Neural cell (in vitro differentiated cells): ENCODE data around the gene ZNF770. TPM values are rescaled to one million over a fixed set of nuclear protein-coding genes. Genes with fewer than 3 reads are reported as not detected.
"Not testable (repeated sequence)": the region's sequence is repeated elsewhere in the genome, so short reads cannot be mapped to it uniquely, and the experiment has no call there.

Experiments
- H2AFZ ChIP-seq: fragments of 200-600, 300-800 bp; sonication (generic), shearing (Covaris generic); 2 replicates; pipeline ENCODE4 v1.6.0; 2014; ENCODE audit warnings: low read depth, mild to moderate bottlenecking, antibody characterized with exemption, low read length, moderate library complexity
- H3F3A ChIP-seq: fragments of 200-600 bp; shearing (Covaris generic); 2 replicates; pipeline ENCODE4 v1.6.1; 2016; ENCODE audit warnings: mild to moderate bottlenecking, moderate library complexity, mixed read lengths, antibody characterized with exemption, low read length; ENCODE audit not compliant: insufficient read depth, poor library complexity, severe bottlenecking
- H3K27ac ChIP-seq: fragments of 200-600, 300-800 bp; sonication (generic), shearing (Covaris generic); 2 replicates; pipeline ENCODE4 v1.5.1; 2014; ENCODE audit warnings: mild to moderate bottlenecking, low read length, moderate library complexity
- H3K27me3 ChIP-seq: fragments of 300-800, 200-600 bp; sonication (generic), shearing (Covaris generic); 2 replicates; pipeline ENCODE4 v1.6.0; 2014; ENCODE audit warnings: mild to moderate bottlenecking, low read depth, low read length, moderate library complexity; ENCODE audit not compliant: insufficient read depth
- H3K36me3 ChIP-seq: fragments of 300-800, 200-600 bp; sonication (generic), shearing (Covaris generic); 2 replicates; pipeline ENCODE4 v1.5.1; 2014; ENCODE audit warnings: mild to moderate bottlenecking, antibody characterized with exemption, low read length, moderate library complexity; ENCODE audit not compliant: insufficient read depth
- H3K4me2 ChIP-seq: fragments of 300-800, 200-600 bp; sonication (generic), shearing (Covaris generic); 2 replicates; pipeline ENCODE4 v1.6.0; 2014; ENCODE audit warnings: mild to moderate bottlenecking, low read length
- H3K4me3 ChIP-seq: fragments of 300-800, 200-600 bp; sonication (generic), shearing (Covaris generic); 2 replicates; pipeline ENCODE4 v1.5.1; 2014; ENCODE audit warnings: mild to moderate bottlenecking, low read length, moderate library complexity
- H3K79me2 ChIP-seq: fragments of 200-600 bp; shearing (Covaris generic); replicated peaks from 2 replicates; pipeline ENCODE4 v1.6.0; 2014; ENCODE audit warnings: mild to moderate bottlenecking, low read length, moderate library complexity; ENCODE audit not compliant: insufficient read depth
- H3K9ac ChIP-seq: fragments of 300-800, 200-600 bp; sonication (generic), shearing (Covaris generic); 2 replicates; pipeline ENCODE4 v1.6.1; 2016; ENCODE audit warnings: mild to moderate bottlenecking, low read length, mixed read lengths
- H3K9me2 ChIP-seq: fragments of 200-600 bp; shearing (Covaris generic); 2 replicates; pipeline ENCODE4 v1.6.1; 2016; ENCODE audit warnings: mild to moderate bottlenecking, low read length, mixed read lengths; ENCODE audit not compliant: insufficient read depth
- H3K9me3 ChIP-seq: fragments of 200-600, 300-800 bp; sonication (generic), shearing (Covaris generic); 2 replicates; pipeline ENCODE4 v1.6.1; 2016; ENCODE audit warnings: mild to moderate bottlenecking, mixed run types, low read length, moderate library complexity, mixed read lengths
- H4K20me1 ChIP-seq: fragments of 200-600 bp; shearing (Covaris generic); 2 replicates; pipeline ENCODE4 v1.6.1; 2016; ENCODE audit warnings: mild to moderate bottlenecking, mixed run types; ENCODE audit not compliant: insufficient read depth
- polyA plus RNA-seq: library from polyadenylated mRNA; depleted of rRNA; stranded (reverse); fragments of >200 nt; gene quantifications from 2 replicates; pipeline ENCODE4 v1.2.3, GENCODE V29; 2014
- TF ChIP-seq, protein P1 (sequence below): fragments of 450-650 bp; IDR thresholded peaks from 2 replicates; pipeline ENCODE4 v1.5.1; 2014; ENCODE audit warnings: antibody characterized with exemption, mild to moderate bottlenecking, moderate library complexity; ENCODE audit not compliant: poor library complexity, severe bottlenecking
- TF ChIP-seq, protein P2 (sequence below): IDR thresholded peaks from 2 replicates; pipeline ENCODE4 v1.6.1; 2012; ENCODE audit warnings: borderline replicate concordance

The ZNF770 gene
- polyA plus RNA-seq, 1 donor from 2014 or later: 18.9 TPM

DNA sequence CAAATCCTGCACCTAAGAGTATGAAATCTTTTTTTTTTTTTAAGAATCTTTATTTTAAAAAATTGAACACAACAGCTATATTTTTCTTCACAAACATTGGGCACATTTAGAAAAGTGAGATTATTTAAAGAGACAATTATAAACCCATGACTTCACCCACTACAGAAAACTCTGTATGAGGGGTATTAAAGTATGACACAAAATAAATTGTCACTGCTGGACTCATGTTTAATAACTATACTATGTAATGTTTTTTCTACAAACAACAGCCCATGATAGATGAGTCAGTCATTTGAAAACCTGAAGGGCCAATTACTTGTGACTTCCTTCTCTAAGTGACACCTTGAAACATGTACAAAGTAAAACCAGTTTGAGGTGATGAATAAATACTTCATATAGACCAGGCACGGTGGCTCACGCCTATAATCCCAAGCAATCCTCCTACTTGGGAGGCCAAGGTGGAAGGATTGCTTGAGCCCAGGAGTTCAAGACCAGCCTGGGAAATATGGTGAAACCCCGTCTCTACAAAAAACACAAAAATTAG, 54.6 kb downstream of the ZNF770 start:
- TF ChIP-seq, protein P1, sequence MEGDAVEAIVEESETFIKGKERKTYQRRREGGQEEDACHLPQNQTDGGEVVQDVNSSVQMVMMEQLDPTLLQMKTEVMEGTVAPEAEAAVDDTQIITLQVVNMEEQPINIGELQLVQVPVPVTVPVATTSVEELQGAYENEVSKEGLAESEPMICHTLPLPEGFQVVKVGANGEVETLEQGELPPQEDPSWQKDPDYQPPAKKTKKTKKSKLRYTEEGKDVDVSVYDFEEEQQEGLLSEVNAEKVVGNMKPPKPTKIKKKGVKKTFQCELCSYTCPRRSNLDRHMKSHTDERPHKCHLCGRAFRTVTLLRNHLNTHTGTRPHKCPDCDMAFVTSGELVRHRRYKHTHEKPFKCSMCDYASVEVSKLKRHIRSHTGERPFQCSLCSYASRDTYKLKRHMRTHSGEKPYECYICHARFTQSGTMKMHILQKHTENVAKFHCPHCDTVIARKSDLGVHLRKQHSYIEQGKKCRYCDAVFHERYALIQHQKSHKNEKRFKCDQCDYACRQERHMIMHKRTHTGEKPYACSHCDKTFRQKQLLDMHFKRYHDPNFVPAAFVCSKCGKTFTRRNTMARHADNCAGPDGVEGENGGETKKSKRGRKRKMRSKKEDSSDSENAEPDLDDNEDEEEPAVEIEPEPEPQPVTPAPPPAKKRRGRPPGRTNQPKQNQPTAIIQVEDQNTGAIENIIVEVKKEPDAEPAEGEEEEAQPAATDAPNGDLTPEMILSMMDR: no peak
- TF ChIP-seq, protein P2, sequence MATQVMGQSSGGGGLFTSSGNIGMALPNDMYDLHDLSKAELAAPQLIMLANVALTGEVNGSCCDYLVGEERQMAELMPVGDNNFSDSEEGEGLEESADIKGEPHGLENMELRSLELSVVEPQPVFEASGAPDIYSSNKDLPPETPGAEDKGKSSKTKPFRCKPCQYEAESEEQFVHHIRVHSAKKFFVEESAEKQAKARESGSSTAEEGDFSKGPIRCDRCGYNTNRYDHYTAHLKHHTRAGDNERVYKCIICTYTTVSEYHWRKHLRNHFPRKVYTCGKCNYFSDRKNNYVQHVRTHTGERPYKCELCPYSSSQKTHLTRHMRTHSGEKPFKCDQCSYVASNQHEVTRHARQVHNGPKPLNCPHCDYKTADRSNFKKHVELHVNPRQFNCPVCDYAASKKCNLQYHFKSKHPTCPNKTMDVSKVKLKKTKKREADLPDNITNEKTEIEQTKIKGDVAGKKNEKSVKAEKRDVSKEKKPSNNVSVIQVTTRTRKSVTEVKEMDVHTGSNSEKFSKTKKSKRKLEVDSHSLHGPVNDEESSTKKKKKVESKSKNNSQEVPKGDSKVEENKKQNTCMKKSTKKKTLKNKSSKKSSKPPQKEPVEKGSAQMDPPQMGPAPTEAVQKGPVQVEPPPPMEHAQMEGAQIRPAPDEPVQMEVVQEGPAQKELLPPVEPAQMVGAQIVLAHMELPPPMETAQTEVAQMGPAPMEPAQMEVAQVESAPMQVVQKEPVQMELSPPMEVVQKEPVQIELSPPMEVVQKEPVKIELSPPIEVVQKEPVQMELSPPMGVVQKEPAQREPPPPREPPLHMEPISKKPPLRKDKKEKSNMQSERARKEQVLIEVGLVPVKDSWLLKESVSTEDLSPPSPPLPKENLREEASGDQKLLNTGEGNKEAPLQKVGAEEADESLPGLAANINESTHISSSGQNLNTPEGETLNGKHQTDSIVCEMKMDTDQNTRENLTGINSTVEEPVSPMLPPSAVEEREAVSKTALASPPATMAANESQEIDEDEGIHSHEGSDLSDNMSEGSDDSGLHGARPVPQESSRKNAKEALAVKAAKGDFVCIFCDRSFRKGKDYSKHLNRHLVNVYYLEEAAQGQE: no peak
- Histone ChIP-seq H3K9me3 (no peaks in the 10 kb centered on the region), H2AFZ (no peak overlapping the region), H3K4me2 (no peak overlapping the region), H3K27ac (no peak overlapping the region), H3K9me2 (no peaks in the 10 kb centered on the region), H3K9ac (no peak overlapping the region), H3K79me2 (no peaks in the 10 kb centered on the region), H3K4me3 (no peak overlapping the region), H3K36me3 (peaks cover 8% of the 10 kb centered on the region), H3K27me3 (no peaks in the 10 kb centered on the region), H4K20me1 (no peaks in the 10 kb centered on the region), H3F3A (no peaks in the 10 kb centered on the region)

DNA sequence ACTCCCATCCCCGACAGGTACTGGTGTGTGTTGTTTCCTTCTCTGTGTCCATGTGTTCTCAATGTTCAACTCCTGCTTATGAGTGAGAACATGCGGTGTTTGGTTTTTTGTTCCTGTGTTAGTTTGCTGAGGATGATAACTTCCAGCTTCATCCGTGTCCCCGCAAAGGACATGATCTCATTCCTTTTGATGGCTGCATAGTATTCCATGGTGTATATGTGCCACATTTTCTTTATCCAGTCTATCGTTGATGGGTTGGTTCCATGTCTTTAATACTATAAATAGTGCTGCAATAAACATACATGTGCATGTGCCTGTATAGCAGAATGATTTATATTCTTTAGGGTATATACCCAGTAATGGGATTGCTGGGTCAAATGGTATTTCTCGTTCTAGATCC, 59.7 kb downstream of the ZNF770 start:
- H4K20me1 ChIP-seq, H3K27me3 ChIP-seq, H3K9ac ChIP-seq, H3K4me3 ChIP-seq, H3K9me2 ChIP-seq, H2AFZ ChIP-seq, H3K9me3 ChIP-seq, H3F3A ChIP-seq, H3K79me2 ChIP-seq, H3K27ac ChIP-seq, H3K4me2 ChIP-seq: not testable (repeated sequence)
- peaks cover 16% of the 10 kb centered on the region for H3K36me3 ChIP-seq

Other genes starting within 250 kb of the ZNF770 start
- 3.2 and 4.6 TPM in 2 replicates for gene GJD2, start 233.3 kb downstream of the ZNF770 start, polyA plus RNA-seq
- gene ACTC1, start 192.7 kb downstream of the ZNF770 start, polyA plus RNA-seq: not detected in 2 replicates
- 21.2 and 22.4 TPM in 2 replicates for gene AQR, start 18.5 kb downstream of the ZNF770 start, polyA plus RNA-seq
- gene NANOGP8, start 97.0 kb upstream of the ZNF770 start, polyA plus RNA-seq: not detected in 2 replicates